ENCODE measurements around the gene NACC2.
A peak's percentile ranks its signal among the peaks of the same experiment; 100 is the strongest.

NACC2 gene, protein sequence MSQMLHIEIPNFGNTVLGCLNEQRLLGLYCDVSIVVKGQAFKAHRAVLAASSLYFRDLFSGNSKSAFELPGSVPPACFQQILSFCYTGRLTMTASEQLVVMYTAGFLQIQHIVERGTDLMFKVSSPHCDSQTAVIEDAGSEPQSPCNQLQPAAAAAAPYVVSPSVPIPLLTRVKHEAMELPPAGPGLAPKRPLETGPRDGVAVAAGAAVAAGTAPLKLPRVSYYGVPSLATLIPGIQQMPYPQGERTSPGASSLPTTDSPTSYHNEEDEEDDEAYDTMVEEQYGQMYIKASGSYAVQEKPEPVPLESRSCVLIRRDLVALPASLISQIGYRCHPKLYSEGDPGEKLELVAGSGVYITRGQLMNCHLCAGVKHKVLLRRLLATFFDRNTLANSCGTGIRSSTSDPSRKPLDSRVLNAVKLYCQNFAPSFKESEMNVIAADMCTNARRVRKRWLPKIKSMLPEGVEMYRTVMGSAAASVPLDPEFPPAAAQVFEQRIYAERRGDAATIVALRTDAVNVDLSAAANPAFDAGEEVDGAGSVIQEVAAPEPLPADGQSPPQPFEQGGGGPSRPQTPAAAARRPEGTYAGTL

DNA sequence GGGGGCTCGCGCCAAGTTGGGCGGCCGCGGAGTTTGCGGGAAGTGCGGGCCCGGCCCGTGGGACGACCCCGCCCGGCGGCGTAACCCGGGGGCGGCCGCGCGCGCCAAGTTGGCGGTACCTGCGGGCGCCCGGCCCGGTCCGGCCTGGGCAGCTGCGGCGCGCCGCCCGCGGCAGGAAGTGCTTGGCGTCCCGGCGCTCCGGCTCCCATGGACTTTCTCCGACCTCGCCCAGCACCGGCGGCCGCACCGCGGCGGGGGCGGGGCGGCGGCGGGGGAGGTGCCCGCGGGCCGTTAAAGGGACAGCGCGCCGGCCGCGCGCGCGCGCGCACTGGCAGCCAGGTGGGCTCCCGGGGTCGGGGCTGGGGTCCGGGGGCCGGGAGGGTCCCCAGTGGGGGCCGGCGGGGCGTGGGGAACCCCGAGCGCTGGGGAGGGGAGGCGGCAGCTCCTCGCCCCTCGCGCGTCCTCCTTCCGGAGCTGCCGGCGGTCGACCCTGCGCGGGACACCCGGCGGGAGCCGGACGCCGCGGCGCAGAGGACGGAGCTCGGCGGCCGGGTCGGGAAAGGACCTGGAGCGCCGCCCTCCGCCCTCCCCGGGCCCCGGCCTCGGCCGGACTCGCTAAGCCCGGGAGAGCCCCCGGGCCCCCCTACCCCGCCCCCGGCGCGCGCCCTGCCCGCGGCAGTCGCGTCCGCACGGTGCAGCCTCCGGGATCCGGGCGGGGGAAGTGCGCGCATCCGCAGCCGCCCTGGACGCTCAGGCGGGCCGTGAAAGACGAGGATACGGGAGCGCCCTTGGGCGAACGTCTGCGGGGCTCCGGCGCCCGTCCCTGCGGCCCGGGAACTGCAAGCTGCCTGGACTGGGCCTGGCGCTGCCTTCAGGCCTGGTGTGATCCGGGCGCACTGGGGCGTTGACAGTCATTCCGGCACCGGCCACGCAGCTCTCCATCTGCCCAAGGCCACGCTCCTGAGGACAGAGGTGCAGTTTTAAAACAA lies at the start of gene NACC2:
Gene NACC2 (minus strand): TSS at position 220 of the 989 bp plus-strand sequence. CDS start 44,768 bp downstream, outside the sequence.
- no peak for DNase-seq (ENCODE audit: low read depth)

DNA sequence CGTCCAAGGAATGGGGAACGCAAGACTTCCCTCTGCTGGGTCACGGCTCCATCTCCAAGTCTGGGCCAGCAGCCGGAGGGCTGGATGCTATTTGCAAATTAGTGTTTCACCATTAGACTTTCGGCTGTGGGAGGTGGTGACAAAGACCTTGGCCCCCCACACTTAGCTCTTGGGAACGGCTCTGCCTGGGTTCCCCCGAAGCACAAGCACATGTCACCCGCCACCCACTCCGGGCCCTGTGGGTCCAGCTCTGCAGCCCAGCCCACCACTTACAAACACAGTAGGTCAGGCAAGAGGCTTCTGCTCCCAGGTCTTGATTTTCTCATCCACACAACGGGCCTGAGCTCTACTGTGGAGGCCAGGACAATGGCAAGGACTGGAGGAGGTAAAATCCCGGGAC lies 49.4 kb upstream of the NACC2 start:
- no peak for DNase-seq (ENCODE audit: low read depth)

DNA sequence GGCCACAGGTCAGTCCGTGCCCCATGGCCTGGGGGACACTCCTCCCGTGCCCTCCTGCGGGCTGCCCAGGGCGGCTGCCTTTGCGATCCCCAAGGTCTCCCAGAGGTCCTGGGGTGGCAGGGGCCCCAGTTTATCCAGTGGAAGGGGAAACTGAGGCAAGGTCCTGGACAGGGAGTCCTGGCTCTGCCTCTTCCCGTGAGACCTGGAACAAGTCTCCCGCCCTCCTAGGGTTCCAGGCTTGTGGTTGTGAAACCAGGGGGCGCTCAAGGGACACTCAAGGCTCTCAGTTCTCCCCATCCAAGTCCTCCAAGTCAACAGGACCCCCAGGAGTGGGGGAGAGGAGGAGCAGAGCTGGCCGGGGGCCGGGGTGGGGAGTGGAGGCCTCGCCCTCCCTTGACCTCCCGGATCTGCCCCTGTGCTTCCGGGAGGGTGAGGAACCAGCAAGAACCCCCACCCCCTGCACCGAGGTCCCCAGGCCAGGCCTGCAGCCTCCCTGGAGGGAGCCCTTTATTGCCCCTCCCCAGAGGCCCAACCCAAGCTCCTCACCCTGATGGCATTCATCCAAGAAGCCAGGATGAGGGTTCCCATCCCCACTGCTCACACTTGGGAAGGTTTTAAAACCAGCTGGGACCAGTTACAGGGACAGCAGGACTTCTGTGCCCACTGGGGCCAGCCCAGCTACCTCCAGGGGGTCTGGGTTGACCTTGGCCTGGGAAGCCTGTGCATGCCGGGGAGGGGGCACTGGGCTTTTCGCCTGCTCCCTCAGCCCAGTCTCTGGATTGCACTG lies 48.3 kb upstream of the NACC2 start:
- no peak for DNase-seq (ENCODE audit: low read depth)

DNA sequence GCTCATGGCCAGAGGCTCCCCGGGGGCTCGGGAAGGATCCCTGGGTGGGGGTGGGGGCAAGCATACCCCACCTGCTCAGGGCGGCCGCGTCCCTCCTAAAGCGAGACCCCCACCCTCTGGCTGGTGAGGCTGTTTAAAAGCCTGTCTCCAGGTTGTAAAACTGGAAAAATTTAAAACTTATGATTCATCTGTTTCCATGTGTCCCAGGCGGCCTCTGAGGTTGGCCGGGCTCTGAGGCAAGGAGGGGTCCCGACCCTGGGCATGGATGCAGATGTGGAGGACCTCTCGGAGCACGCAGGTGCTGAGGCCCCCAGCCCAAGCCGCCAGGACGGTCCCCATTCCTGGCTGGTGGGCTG lies 47.7 kb upstream of the NACC2 start:
- DNase-seq (ENCODE audit: low read depth), result no peak

DNA sequence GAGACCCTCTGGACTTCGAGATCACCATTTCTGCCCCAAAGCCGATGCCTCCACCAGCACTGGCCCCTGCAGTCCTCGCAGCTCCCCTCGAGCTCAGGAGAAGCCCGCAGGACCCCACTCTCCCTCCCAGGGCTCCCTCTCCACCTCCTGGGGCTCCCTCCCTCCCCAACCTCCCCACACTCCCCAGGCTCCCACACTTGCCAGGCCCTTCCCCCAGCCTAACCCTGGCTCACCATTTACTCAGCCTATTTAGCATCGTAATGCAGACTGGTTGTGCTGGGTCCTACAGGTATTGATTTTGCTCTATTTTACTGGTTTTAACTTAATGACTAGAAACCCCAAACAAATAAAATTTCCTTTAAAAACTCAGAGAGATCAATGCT lies 47.3 kb upstream of the NACC2 start:
- no peak for DNase-seq (ENCODE audit: low read depth)

DNA sequence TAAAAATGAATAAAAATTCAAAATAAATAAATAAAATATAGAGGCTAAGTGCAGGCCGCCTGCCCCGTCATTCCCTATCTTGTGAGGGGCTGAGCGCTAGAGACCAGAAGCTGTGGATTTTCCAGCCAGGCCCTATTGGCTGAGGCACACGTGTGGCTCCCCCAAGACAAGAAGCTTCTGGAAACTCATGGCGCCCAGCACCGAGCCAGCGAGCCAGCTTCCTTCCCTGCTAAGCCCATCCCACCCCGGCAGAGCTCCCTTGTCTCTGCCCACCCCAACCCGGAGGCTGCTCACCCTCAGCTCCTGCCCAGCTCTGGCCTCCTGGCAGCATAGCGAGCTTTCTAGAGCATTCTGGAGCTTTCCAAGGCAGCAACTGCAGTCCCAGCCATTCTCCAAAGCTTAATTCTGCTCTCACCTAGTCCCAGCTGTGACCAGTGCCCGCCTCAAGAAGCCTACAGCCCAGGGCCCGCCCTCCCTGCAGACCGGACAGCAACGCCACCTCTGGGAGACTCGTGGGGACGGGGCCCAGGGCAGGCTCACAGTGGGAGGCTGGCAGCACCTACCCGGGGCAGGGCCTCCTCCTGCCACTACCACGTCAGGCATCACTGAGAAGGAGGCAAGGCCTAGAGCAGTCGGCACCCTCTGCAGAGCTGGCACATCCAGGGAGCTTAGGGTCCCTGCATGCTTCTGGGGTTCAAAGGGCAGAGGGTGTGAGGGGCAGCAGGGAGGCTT lies 46.8 kb upstream of the NACC2 start:
- DNase-seq (ENCODE audit: low read depth), result no peak

DNA sequence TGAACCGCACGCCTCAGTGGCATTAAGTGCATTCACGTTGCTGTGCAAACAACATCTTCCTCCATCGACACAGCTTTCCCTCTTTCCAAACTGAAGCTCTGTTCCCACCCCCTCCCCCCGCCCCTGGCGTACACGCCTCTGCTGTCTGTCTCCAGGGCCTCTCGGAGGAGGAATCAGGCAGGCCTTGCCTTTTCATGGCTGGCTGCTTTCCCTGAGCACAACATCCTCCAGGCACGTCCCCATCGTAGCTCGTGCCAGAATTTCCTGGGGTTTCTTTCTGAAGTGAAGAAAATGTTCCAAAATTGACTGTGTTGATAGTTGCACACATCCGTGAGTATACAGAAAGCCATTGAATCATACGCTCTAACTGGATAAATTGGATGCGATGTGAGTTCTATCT lies 45.9 kb upstream of the NACC2 start:
- no peak for DNase-seq (ENCODE audit: low read depth)

DNA sequence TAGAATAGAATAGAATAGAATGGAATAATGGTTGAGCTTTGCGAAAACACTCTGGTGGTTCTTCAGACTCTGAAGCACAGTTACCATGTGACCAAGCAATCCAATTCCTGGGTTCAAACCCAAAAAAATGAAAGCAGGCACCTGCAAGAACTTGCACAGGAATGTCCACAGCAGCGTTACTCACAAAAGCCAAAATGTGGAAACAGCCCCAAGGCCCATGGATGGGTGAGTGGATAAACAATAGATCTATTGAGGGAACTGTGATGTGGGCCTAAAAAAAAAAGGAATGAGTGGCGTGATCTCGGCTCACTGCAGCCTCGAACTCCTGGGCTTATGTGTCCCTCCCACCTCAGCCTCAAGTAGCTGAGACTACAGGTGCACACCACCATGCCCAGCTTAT lies 45.0 kb upstream of the NACC2 start:
- DNase-seq (ENCODE audit: low read depth), result no peak

DNA sequence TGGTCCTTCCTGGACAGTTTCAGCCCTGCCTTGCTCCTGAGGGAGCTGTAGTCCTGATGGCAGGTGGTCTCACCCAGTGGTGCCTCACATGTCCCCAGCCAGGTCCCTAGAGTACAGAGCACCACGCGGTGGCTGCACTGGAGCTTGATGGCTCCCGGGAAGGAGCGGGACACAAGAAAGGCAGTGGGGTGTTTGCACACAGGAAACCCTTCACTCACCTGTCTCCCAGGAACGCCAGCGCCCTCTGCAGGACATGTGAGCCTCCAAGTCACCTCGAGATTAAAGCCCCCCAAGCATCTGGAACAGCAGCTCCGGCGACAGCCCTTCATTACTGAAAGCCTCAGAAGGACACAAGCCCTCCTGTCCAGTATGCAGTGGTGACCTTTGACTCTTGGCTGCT lies 43.5 kb upstream of the NACC2 start:
- DNase-seq (ENCODE audit: low read depth), result peak; percentile 16

DNA sequence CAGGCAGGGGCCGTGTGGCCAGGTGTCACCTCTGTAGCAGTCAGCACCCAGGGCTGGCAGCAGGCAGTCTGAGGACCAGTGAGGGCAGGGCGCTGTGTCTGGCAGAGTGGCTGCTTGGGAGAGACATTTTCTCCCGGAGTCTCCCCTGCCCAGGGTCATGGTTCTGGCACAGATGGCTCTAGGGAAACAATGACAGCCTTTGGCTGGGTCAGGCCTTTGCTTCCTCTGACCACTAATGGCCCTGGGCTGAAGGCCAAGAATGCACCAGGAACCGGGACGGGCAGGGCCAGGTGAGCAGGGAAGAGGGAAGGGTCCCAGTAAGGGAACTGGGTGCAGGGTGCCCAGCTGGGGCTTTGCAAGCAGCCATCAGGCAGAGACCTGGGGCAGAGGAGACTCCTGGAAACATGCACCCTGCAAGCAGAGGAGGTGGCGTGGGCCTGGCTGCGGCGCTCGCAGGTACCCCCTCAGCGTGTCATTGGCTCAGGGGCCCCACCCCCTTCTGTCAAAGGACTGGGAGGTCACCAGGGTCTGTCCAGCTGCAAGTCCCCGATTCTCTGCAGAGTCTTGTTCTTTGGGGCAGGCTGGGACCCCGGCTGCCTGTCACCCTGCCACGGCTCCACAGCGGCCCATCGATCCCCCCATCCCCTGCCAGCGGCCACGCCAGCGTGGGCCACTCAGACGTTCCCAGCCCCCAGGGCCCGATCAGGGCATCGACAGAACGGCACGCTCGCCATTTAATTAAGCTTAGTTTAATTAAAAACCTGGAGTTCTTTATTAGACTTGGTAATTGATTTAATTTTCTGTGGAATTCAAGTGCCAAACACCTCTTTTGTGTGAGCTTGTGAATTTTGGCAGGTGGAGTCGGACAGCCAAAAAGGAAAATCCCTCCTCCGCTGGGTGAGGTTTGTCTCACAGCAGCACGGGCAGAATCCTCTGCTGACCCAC lies 42.5 kb upstream of the NACC2 start:
- DNase-seq (ENCODE audit: low read depth), result no peak

DNA sequence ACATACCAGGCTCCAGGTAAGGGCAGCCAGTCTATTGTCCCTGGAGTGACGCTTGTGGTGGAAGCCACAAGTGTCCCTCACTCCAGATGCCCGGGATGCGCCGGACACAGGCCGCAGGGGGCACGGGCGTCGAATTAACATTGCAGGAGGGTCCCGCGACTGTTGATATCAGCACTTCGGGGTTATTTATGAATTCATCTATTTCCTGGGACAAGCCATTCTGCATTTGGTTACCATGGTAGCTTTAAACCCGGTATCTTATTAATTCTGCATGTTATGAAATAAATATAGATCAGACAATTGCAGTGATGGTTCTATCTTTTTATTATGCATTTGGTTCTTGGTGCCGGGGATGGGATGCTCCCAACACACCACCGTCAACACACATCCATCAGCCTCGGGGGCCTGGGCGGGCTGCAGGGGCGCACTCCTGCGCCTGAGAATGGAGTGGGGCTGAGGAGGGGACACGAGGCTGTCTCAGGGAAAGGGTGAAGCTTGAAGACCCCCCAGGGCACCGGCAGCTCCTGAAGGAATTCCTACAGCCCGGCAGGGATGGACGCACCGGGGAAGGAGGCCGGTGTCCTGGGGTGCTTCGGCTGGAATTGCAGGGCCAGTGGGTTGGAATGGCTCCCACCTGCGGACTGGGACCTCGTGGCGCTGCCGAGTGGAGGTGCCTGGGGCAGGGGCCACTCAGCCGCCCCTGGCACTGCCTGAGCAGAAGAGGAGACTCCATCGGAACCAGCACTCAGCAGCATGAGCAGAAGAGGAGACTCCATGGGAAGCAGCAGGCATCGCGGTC lies 41.2 kb upstream of the NACC2 start:
- no peak for DNase-seq (ENCODE audit: low read depth)

DNA sequence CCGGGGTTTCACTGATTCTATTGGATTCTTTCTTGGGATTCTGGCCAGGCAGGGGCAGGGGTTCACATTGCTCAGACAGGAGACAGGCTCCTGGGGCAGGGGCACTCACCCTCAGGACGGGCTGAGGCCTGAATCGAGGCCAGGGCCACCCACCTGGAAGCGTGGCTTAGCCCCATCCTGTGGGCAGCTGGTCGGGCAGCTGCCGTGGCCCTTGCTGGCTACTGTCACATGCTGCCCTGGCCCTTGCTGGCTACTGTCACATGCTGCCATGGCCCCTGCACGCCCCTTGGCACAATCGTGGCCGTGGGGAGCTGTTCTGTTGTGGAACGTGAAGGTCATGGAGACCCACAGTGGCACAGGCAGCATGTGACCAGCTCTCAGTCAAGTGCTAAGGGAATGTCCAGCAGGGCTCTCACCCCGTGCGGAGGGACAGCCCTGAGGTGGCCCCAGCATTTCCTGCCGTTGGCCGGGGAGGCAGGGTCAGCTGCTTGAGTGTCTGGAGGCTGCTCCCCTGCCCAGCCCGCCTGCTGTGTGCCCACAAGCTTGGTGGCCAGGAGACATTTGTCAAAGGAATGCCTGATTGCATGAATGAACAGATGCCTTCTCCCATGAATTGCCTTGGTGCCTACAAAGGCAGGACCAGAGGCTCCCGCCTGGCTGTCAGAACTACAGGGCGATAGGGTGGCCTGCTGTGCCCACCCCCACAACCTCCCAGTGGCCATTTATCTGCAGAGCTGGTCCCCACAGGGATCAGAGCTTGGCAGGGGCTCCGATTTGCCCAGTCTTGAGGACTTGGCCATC lies 40.4 kb upstream of the NACC2 start:
- DNase-seq (ENCODE audit: low read depth), result no peak

DNA sequence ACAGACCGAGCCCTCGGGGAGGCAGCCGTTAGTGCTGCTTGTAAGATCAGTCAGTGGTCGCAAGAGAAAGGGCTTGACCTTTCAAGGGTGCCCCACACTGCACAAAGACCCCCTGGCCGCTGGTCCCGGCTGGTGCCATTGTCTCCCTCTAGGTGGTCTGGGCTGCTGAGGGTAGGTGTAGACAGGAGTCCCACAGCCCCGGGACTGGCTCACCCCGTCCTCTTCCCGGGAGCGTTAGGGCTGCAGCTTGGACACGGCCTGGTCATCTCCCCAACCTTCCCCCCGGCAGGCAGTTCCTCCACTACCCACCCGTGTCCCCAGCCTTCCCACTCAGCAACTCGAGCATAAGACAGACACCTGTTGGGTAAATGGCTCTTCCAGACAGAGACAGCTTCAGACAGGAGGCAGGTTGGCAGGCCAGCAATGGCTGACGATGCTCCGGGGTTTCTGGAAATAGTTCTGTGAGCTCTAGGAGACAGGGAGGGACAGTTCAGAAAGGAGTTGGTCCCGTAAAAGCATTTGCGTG lies 38.9 kb upstream of the NACC2 start:
- DNase-seq (ENCODE audit: low read depth), result no peak

DNA sequence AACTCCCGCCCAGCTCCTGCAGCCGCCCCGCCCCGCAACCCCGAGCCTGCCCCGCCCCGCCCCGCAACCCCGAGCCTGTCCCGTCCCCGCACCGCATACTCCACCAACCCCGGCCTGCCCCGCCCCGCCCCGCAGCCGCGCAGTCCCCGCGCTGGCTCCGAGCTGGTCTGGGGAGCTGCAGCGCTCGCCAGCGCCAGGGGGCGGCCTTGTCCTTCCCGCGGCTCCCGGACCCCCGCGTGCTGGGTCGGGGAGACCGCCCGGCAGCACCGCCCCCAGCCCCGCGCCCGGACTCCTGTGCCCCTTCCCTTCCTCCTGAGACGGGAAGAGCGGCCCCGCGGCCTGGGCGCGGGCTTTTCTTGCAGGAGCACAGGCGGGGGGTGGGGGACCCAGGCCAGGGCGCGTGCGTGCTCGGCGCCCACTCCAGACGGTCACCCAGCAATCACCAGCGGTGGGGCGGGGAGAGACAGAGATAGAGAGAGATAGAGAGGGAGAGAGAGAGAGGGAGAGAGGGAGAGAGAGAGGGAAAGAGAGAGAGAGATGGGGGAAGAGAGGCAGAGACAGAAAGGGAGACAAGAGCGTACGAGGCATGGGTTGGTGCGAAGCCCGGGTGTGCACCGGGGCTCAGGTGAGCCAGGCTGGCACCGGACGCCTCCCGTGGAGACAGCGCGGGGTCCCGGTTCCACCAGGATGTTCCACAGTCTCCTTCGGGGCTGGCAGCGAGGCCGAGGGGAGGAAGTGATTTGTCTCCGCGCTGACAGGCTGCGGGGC lies 38.3 kb upstream of the NACC2 start:
- DNase-seq (ENCODE audit: low read depth), result no peak

DNA sequence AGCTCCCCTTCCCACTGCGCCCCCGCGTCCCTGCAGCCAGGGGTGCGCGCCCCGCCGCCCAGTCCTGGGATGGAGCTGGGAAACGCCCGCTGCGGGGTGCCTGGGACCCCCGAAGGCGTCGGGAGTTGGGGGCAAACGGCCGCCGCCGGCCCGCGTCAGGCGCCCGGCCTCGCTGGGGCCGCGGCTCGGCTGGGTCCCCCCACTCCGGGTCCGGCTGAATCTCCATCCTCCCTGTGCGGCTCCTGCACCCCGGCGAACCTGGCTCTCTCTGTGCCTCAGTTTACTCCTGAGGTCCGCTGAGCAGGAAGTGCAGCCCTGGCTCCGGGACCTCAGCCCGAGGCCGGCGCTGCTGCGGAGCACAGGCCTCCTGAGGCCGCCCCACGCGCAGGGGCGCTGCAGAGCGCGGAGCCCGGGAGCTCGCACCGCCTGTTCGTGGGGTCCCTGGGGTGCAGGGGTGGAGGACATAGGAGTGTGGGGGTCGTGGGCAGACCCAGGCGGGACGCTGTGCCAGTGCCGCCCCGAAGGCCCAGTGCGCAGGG lies 37.5 kb upstream of the NACC2 start:
- no peak for DNase-seq (ENCODE audit: low read depth)

DNA sequence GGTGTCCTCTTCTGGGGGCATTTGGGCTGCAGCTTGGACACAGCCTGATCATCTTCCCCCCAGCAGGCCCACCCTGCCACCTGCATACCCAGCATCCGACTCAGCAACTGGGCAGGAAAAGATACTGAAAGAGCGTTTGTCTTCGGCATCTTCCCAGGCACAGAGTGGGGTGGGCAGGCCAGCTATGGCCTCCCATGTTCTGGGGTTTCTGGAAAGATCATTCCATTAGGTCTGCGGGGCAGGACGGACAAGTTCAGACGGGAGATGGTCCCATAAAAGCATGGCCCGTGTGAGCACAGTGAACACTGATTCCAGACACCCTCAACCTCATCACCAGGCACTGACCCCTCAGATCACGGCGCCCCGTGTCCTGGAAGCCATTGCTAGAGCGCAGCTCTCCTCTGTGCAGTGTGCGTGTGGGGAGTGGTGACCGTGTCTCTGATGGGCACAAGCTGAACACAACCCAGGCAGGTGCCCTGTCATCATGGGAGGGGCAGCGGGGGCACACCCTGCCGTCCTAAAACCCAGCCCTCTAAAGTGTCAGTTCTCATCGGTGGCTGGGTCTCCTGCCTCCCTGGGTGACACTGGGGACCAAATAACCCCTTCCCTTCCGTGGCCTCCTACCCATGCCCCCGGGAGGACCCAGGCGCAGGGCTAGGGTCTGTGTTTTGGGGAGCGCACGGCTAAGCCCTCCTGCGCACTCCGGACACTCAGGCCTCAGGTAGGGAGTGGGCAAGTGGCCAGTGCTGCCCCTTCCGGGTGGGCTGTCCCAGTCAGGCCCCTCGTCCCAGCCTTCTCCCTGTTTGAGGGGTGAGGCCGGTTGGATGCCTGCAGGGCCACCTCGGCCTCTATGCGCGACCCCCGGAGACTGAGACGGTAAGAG lies 36.8 kb upstream of the NACC2 start:
- no peak for DNase-seq (ENCODE audit: low read depth)

Data from stimulated activated CD8-positive, alpha-beta memory T cell treated with anti-CD3 and anti-CD28 coated beads, Interleukin-7, amount 100 ng/mL, for 24 hours (primary cell).